ENCODE data around the gene CNR2.
"Not testable (repeated sequence)": the region's sequence is repeated elsewhere in the genome, so short reads cannot be mapped to it uniquely, and the experiment has no call there.

CNR2 gene

DNA sequence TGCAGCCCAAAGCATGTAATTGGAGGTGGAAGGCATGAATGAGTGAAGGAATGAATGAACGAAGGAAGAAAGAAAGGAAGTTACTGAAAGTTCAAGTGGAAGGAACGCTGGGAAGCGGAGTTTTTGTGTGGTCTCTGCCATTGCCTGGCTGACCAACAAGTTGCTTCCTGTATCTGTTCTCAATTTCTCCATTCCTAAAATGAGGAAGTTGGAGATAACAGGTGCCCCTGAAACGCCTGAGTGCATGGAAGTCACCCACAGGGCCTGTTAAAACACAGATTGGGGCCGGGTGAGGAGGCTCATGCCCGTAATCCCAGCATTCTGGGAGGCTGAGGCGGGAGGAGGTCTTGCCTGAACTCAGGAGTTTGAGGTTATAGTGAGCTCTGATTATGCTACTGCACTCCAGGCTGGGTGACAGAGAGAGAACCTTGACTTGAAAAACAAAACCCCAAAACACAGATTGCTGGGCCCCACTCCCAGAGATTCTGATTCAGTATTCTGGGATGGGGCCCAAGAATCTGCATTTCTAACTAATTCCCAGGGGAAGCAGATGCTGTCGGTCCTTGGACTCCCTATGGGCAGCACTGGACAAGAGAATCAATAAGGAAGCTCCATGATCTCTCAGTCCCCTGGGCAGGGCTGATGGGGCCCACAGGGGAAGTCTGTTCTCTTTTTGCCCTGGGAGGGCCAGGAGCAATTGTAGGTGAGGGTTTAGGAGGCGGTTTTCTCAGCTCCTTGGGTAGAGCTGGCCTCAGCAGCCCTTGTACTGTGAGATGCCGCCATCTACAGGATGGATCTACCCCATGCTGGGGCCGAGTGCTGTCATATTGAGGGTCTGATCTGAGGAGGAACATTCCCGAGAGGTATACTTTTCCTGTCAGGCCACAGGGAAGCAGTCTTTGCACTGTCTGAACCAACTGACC is 3.3 kb upstream of the CNR2 start:
- DNase-seq = peak; percentile 25

DNA sequence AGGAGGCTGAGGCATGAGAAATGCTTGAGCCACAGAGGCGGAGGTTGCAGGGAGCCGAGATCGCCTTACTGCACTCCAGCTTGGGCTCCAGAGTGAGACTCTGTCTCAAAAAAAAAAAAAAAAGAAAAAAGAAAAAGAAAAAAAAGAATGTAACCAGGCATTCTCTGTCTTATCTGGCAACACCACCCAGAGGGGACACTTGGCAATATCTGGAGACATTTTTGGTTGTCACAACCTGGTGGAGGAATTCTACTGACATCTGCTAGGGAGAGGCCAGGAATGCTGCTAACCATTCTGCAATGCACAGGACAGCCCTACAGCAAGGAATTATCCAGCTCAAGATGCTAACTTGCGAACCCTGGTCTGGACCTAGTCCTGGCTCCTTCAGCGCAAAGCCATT is 2.3 kb upstream of the CNR2 start:
- no peak for DNase-seq

DNA sequence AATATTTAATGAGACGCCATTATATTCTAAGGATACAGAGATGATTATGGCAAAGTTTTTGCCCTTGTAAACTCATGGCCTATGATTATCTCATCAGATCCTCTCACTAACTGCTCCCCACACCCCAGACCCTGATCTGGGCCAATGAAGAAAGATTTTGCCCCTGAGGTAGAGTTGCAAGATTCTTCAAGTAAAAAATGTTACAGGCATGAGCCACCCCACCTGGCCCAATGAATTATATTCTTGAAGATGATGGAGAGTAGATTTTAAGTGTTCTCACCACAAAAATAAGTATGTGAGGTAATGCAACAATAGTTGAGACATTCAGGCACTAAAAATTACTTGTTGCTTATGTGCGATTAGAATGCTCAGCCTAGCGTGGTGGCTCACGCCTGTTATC is 1.8 kb upstream of the CNR2 start:
- DNase-seq = no peak

DNA sequence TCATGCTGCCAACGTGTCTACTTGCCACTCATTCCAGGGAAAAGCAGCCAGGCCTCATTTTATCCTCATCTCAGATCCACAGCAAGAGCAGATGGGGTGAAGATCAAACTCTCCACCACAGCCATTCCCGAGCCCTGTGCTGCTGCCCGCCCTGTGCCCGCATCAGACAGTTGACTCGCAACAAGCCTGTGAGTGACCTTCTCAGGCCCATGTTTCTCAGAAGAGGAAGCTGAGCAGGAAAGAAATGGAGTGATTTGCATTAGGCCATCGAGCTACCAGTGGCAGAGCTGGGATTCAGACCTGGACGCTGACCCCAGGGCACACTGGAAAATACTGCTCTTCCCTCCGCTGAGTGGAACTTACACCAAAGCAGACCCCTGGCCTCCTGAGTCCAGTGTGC is 1.2 kb downstream of the CNR2 start:
- no peak for DNase-seq

DNA sequence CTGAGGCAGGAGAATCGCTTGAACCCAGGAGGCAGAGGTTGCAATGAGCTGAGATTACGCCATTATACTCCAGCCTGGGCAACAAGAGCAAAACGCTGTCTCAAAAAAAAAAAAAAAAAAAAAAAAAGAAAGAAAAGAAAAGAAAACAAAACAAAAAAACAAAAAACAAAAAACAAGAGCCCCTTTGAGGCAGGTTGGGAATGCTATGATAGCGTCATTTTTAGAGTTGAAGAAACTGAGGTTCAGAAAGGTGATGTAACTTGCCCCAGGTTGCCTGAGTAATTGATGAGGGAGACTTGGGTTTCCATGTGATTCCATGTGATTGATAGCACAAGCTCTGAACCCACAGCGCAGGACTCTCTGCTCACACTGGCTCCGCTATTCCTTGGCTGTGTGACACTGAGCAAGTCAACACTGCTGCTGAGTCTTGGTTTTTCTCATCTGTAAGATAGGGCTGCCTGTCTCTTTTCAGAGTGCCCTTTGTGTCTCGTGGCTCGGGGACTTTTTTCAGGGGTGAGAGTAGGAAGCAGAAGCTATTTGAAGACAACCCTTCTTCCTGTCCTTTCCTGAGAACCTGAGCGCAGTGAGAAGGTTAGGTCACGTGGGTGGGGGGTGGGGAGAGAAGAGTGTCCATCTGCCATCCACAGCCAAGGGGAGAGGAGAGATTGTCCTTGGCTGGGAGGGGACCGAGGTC is 2.5 kb downstream of the CNR2 start:
- DNase-seq = no peak

DNA sequence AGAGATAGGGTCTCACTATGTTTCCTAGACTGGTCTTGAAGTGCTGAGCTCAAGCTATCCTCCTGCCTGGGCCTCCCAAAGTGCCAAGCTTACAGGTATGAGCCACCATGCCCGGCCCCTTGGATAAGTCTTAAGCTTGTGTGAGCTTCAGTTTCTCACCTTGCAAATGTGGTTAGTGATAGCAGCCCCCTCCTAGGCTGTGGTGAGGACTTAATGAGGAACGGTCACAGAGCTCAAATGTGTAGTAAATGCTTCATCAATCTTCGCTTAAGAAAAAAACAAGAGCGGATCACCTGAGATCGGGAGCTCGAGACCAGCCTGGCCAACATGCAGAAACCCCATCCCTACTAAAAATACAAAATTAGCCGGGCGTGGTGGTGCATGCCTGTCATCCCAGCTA is 3.0 kb downstream of the CNR2 start:
- DNase-seq = no peak

DNA sequence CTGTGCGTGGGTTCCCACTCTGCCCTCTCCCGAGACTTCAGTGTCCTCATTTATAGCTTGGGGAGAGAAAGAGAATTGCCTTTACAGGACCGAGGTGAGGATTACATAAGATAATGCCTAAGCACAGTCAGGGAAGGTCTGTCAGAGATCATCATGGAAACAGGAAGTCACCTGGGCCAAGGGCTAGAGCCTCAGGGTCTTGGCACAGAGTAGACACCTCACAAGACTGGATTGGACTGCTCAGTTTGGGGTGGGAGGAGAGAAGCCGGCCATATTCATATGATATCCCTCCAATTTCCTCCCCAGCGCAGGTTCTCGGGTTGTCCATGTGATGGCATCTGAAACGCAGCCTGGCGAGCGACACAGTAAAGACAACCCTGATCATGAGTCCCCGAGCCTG is 3.8 kb downstream of the CNR2 start:
- no peak for DNase-seq

DNA sequence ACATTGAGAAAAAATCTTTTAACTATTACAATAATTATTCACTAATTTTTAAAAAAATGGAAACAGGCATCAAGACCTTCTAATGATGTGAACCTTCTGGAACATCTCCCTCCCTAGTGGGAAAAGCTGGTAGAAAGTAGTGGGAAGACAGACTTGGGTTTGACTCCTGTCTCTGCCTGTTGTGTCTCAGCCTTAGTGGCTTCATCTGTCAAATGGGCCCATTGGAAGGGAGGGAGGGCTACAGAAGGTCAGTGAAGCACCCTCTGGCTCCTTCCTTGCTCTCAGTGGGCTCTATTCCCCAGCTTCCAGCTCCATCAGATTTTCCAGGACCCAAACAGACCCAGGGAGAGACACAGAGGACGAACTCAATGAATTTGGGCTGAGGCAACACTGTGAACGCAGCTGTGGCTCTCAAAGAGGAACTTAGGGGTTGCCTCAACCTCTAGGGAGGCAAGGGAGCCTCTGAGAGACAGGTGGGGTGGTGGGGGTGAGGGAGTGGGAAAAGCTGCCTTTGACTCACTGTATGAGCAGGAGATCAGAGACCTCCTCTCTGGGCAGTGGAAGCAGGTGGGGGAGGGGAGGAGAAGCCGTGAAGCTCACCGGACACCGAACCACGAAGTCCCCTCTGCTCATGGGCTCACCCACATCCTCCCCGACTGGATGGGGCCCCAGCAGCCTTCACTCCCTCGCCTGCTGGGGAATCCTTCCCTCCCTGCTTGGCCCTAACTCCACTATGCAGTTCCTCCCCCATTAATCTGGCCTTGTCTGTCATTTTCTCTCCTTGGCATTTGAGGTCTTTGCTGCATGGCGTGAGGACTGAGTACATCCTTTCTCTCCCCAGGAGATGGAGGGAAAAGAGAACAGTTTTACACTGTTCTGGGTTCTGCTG is 4.5 kb downstream of the CNR2 start:
- no peak for DNase-seq

DNA sequence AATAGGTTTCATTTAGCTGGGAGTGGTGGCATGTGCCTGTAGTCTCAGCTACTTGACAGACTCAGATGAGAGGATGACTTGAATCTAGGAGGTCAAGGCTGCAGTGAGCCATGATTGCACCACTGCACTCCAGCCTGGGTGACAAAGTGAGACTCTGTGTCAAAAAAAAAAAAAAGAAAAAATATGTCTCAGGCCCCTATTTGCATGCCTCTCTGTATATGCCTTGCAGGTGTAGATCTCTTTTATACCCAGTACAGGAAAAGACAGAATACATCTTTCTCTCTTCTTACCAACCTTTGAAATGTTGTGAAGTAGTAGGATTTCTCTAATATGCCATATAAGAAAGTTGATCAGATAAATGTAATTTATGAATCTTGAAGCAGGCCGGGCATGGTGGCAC is 6.4 kb downstream of the CNR2 start:
- DNase-seq = no peak

DNA sequence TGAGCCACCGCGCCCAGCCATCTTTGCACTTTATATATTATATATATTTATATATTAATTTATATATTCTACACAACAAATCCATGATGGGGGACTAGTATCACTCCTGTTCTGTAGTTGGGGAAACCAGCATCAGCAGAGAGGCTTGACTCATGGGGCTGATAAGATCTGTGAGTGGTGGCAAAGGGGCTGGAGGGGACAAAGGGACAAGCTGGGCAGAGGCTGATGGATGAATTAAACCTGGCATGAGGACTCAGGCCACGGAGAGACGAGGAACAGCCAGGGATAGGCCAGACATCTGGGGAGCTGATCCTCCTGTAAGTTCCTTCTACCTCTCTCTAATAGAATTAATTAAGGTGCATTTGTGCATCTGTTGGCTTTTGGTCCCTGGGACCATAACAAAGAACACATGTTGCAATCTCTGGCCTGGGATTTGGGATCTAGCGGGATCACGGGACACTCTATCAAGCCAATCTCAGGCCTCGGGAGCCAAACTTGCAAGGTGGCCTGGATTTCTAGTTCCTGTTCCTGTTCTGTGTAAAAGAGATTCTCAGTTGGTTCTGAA is 7.6 kb downstream of the CNR2 start:
- no peak for DNase-seq

DNA sequence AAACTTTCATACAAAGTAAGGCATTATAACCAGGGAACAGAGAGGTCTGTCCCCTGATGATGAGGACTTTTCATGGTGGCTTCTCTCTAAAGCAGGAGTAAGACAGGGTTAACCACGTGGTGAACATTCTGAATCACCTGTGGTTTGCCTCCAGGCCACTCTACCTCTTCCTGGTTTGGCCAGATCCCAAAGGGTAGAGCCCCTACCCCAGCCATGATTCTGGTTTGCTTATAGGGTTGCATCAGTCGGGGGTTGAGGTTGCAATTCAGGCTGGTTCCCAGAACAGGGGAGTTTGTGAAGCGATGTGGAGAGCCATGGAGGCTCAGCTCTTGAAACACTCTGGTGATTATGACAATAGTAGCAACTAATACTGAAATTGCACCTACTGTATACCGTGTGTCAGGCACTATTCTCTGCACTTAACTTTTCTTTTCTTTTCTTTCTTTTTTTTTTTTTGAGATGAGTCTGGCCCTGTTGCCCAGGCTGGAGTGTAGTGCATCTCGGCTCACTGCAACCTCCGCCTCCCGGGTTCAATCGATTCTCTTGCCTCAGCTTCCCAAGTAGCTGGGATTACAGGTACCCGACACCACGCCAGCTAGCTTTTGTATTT is 8.3 kb downstream of the CNR2 start:
- no peak for DNase-seq

DNA sequence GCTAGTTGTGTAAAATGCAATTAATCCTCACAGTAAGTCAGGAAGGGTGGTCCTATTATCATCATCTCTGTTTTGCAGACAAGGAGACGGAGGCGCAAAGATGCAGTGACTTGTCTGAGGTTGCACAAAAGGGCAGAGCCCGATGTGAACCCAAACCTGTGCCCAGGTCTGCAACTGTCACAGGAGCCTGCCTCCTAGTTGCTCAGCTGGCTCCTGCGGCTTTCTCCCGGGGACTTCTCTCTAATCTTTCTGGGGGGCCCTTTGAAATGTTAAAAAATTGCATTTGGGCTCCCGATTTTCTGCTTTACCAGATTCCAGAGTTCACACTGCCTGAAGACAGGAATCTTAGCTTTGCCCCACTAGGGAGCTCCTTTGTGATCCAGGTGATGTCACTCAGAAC is 9.4 kb downstream of the CNR2 start:
- no peak for DNase-seq

DNA sequence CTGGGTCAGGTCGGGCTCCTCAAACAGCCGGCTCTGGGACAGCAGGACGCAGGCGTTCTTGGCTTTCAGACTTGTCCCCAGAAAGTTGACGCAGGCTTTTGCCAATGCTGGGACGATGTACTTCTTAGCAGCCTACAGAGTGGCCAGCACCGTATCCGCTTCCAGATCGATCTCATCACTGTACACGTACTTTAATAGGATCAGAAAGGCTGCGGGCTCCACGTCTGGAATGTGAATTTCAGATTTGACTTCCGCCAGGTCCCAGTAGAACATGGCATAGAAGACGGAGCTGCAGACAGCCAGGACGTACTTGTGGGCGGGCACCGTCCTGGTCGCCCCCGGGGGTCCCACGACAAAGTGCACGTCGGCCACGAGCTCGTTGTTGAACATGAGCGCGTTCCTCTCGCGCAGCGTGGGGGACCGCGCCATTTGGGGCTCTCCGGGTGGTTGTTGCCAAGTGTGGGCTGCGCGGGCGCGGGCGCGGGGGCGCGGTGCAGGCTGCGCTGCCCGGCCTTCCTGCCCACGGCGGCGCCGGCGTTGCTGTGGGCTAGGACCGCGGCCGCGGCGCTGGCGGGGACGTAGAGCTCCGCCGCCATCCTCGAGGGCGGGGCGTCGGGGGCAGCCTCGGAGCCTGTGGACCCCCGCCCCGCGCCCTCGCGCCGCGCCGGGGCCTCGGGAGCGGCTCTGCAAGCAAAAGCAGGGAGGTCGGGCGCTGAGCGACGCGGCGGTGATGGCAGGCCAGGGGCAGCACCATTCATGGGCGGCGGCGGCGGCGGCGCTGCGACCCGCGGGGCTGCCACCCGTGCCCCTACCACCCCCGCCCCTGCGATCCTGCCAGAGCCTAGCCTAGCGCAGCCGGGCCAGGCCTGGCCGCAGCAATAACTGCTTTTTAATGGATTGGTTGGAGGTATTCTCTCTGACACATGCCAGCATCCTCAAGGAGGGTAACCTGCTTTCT is 10.6 kb downstream of the CNR2 start:
- no peak for DNase-seq

DNA sequence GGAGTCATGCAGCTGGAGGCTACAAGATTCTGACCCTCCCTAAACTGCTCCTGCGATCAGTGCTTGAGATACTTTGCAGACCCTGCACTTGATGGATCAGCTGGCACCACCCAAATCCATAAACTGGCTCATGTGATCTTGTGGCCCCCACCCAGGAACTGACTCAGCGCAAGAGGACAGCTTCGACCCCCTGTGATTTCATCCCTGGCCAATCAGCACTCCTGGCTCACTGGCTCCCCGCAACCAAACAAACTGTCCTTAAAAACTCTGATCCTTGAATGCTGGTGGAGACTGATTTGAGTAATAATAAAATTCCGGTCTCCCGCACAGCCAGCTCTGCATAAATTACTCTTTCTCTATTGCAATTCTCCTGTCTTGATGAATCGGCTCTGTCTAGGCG is 13.1 kb downstream of the CNR2 start:
- not testable (repeated sequence) for DNase-seq

DNA sequence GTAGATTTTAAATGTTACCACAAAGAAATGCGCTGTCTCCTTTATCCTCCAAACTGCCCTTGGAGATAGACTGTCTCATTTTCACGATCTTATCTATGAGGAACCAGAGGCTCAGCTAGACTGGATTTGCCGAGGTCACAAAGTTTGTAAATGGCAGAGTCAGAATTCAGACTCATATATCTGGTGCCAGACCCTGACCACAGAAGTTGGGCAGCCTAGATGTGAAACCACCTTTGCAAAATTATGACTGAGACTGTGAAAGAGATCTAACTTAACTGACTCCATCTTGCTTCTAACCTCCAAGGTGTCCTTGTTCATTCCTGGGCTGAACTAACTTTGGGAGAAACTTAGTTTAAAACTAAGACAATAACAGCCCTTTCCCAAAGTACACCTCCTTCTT is 14.1 kb downstream of the CNR2 start:
- no peak for DNase-seq

DNA sequence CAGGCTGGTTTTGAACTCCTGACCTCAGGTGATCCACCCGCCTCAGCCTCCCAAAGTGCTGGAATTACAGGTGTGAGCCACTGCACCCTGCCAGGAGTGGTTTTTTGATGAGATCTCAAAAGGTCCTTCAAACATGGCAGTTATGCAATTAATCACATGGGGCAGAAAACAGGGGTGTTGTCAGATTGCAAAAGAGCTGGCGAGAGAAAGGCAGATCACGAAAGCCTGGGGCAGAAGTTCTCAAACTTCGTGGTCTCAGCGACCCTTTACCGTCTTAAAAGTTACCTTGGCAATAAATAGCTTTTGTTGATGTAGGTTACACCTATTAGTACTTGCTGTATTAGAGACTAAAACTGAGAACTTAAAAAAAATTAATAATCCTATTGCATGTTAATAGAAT is 16.1 kb downstream of the CNR2 start:
- no peak for DNase-seq

DNA sequence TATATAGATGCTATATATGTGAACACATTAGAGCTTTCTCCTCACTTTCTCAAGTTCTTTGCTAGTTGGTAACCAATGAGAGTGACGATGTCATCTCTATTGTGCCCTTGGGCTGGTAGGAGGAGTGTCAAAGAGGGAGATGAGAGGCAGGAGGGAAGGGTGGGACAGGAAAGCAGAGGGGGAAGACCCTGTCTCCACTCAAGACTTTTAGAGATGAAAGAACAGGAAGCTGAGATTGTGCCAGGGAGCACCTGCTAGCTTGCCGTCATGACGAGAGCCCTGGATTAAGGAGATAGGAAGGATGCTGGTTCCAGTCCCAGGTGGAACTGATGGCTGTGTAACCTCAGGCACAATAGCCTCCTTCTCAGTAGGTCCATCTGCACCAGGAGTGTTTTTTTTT is 16.7 kb downstream of the CNR2 start:
- no peak for DNase-seq

DNA sequence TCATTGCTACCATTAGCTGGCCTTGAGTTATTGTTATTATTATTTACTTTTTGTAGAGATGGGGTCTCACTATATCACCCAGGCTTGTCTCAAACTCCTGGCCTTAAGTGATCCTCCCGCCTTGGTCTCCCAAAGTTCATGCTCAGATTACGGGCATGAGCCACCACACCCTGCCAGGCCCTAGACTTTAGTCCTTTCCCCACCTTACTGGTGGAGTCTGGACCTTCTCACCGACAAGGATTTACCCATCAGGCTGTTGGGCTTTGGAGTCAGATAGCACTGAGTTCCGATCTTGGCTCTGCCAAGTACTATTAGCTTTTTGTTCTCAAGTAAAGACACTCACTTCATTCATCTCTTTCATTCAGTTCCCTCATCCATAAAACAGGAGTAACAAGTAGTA is 17.2 kb downstream of the CNR2 start:
- no peak for DNase-seq

DNA sequence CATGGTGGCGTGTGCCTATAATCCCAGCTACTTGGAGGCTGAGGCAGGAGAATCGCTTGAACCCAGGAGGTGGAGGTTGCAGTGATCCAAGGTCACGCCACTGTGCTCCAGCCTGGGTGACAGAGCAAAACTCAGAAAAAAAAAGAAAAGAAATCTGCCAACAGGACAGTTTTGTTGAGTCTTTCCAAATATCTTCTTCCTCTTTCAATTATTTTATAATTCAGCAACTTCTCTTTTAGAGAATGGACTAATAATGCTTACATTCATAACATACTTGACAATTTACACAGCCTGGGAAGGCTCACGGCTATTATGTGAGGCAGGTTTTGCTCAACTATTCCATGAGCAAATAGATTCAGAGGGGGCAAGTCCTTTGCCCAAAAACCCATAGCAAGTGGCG is 18.1 kb downstream of the CNR2 start:
- DNase-seq = no peak

DNA sequence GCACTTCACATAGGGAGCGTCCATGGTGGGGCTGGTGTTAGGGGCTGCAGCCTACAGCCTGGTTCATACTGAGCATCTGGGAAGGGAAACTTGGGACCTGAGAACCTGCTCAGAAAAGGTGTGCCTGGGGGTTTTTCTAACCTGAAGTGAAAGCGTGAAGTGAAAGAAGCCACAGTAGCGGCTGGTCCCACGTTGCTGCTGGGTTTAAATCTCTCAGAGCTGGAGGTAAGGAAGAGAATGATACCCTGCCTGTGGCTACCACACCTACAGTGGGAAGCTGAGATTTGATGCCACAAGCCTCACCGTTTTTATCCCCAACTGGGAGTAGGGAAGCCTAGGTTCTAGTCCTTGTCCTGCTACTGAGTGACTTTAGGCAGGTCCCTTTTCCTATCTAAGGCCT is 24.1 kb downstream of the CNR2 start:
- DNase-seq = no peak

DNA sequence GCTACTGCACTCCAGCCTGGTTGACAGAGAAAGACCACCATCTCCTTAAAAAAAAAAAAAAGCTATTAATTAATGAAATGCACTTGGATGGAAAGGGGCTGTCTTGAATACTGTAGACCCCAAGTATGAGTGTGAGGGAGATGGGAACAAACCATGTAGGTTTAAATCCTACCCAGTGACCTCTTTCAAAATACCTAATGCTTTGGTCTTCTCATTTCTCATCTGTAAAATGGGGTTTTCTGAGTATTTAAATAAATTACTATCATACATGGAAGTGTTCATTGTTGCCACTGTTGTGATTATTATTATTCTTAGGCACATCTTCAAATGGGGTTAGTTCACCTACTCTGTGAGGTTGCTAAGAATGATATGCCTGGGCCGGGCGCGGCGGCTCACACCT is 27.9 kb downstream of the CNR2 start:
- DNase-seq = no peak

DNA sequence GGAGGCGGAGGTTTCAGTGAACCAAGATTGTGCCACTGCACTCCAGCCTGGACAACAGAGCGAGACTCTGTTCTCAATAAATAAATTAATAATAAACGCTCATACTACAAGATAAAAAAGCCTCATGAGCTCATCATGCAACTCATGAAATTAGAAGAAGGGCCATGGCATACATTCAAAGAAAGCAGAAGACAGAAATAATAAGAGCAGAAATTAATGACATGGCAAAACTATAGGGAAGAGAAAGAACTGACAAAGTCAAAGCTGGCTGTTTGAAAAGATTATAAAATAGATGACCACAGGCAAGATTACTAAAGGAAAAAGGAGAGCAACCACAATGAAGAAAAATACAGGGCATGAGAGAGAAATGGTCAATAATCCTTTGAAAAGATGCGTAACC is 30.4 kb downstream of the CNR2 start:
- no peak for DNase-seq

Data from activated naive CD4-positive, alpha-beta T cell treated with Interleukin-2 at 50 U/mL for 16 hours (primary cell).